Left renal cortex interstitium (tissue), 4 donors: ENCODE measurements around the gene ZNF480. TPM values are rescaled to one million over a fixed set of nuclear protein-coding genes. Genes with fewer than 3 reads are reported as not detected.
"Not testable (repeated sequence)": the region's sequence is repeated elsewhere in the genome, so short reads cannot be mapped to it uniquely, and the experiment has no call there.

Source experiments
- DNase-seq, 4 donors: peaks; one replicate each; pipeline ENCODE4 v3.0.0-alpha.2; 2013; ENCODE audit warnings: low read depth in 4 of 4, low spot score in 2 of 4, missing footprints in 1 of 4
- polyA plus RNA-seq, 4 donors: library from polyadenylated mRNA; unstranded; fragments of 120-200 nt; gene quantifications; one replicate each; pipeline ENCODE4 v1.2.1, GENCODE V29; 2013; ENCODE audit not compliant: insufficient read length in 4 of 4

ZNF480 gene
- polyA plus RNA-seq, 4 donors, result 14.1 to 19.0 (median 17.4) TPM

DNA sequence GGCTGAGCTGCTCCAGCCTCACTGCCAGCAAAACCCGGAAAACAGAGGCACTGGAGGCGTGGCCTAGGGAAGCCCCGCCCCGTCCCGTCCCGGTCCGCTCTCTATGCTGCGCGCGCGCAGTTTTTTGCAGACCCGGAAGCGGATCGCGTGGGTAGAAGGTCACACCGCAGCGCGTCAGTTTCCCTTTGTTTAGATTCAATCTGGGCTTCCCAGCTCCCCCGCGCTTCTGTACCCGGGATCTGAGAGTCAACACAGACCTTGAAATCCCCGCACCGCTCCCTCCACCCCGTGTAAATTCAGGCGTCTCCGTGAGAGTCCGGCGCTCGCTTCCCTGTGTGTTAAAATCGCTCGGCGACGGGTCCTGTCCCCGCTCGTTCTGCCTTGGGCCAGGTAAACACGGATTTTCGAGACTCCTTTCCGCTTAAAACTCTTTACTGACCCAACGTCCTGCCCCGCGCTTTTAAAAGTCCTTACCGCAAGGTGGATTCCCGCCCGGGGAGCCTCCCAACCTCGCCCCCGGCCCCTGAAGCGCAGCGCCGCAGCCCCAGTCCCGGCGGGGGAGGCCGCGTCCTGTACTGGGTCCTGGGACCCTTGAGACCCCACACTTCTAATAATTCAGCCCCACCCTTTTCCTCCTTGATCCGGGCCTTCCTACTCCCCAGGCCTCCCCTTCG lies 39.3 kb downstream of the ZNF480 start, which contains the start of gene ZNF610:
ZNF610 (plus strand) TSS at position 127 of the 674 bp plus-strand sequence. CDS start 12,930 bp downstream, outside the sequence.
- DNase-seq, result peak; percentile 74 to 83 (median 80)

DNA sequence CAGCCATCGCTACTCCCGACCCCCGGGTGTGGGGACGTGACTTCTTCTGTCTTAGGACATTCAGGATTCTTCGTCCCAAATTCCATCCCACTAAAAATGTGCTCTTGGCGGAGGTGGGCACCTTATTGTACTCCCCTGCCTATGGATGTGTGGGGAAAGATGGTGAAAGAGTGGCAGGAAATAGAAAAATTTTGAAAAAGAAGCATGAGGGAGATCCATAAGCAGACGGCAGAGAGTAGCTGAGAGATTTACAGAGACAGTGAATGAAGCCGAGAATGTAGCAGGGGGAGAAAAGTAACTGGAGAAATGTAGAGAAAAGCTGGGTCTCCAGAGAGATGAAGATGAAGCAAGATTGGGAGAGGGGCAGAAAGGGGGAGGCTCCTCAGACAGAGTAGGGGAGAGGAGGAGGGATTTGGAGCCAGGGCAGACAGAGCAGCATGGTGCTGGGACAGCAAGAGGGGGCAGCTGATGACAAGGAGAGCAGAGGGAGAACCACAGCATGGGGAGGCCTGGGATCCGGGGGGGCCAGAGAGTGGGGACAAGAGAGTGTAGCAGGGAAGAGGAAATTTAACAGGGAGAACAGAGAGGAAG lies 39.9 kb downstream of the ZNF480 start:
- peak in 3 of 4 donors; percentile 15 to 23 (median 15) for DNase-seq

DNA sequence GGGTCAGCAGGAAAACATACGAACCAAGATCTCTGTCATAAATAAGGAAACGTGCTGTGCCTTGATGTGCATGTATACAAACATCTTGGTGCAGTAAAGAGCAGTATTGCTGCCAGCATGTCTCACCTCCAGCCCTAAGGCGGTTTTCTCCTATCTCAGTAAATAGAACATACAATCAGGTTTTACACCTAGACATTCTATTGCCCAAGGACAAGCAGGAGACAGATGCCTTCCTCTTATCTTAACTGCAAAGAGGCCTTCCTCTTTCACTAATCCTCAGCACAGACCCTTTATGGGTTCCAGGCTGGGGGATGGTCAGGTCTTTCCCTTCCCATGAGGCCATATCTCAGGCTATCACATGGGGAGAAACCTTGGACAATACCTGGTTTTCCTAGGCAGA lies 42.1 kb downstream of the ZNF480 start:
- not testable (repeated sequence) for DNase-seq

DNA sequence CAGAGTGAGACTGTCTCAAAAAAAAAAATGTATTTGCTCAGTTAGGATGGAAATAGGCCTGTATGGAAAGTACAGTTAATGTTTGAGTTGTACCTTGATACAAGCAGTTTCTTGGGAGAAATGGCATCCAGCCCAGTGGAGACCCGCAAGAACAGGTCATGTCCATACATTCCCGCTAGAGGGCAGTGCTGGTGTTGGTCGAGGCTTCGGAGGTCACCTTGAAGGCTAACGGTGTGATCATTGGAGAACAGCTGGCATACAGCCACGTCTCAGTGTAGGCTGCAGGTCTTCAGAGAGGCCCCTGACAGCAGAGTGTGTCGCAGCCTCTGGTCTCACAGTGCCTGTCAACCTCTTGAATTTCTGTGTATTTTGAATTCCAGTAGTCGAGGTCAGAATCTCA lies 46.6 kb downstream of the ZNF480 start:
- peak in 3 of 4 donors; percentile 37 to 83 (median 64) for DNase-seq

GRCh38 chr19:52345162-52345561 lies 48.2 kb downstream of the ZNF480 start:
- DNase-seq, result no peak

DNA sequence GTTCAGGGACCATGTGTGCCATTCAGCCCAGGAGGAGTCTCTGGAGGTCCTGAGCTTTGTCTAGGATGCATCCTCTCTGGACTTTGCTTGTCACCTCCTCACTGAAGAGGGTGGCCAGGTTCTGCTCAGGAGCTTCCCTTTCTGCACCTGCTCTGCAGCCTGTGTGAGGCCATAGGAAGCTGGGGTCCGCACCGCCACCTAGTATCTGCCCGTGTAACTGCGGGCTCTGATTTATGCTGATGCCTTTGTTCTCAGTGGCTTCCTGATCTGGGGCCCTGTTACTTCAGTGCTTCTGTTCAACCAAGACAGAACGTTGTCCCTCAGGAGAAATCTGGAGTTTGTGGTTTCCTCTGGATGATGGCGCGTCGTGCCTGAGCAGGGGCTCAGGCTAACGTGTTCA lies 54.5 kb downstream of the ZNF480 start:
- no peak for DNase-seq

DNA sequence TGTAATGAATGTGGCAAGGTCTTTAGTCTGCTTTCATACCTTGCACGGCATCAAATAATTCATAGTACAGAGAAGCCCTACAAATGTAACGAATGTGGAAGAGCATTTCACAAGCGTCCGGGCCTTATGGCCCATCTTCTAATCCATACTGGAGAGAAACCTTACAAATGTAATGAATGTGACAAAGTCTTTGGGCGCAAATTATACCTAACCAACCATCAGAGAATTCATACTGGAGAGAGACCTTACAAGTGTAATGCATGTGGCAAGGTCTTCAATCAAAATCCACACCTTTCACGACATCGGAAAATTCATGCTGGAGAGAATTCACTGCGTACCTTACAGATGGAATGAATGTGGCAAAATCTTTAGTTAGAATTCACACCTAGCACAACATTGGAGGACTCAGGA lies 69.5 kb downstream of the ZNF480 start:
- DNase-seq, result no peak

DNA sequence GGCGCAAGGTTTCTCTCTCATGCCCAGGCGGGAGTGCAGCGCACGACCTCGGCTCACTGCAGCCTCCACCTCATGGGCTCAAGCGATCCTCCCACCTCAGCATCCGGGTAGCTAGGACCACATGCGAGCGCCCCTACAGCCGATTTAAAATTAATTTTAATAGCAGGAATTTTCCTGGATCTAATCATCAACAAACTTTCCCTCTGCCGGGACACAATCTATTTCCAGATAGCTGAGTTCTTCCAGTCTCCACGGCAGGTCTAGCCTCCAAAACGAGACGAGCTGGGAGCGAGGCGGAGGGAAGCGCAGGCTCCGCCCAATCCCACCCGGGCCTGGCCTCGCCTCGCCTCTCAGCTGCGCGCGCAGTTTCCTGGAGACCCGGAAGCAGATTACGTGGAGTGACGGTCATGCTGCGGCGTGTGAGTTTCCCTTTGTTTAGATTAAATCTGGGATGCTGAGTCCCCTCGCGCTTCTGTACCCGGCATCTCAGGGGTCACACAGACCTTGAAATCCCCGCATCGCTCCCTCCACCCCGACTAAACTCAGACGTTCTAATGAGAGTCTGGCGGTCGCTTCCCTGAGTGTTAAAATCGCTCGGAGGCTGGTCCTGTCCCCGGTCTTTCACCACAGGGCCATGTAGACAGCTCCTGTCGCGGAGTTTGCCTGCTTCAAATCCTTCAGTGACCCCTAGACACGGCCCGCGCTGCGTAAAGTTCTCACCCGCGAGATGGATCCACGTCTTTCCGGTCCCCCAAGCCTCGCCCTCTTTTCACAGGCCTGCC lies 72.8 kb downstream of the ZNF480 start, which contains the start of gene ZNF880:
ZNF880 (plus strand) TSS at position 365 of the 782 bp plus-strand sequence; CDS start at position 408, 43 bp downstream.
- peak; percentile 88 to 95 (median 90) for DNase-seq

DNA sequence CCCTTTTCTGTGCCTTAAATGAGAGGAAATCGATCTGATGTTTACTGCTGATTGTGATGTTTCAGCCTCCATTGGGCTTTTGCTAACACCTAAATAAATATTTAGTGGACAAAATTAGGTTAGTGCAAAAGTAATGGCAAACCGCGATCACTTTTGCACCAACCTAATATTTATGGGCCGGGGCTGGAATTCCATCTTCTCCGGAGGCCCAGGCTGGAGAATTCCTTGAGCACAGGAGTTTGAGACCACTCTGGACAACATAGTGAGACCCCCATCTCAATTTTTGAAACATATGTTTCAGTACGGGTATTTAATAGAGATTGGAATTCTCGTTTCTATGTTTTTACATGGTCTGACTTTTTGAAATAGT lies 73.4 kb downstream of the ZNF480 start:
- DNase-seq, result no peak

Other genes with a start within 250 kb of the ZNF480 start
- gene ZNF432, start 248.3 kb upstream of the ZNF480 start, polyA plus RNA-seq, result 10 to 100 TPM; 20.4 to 27.6 (median 24.0) TPM
- gene ZNF841, start 201.4 kb upstream of the ZNF480 start, polyA plus RNA-seq, result 10 to 100 TPM; 11.2 to 30.4 (median 18.3) TPM
- 10 to 100 TPM; 16.6 to 19.4 (median 18.7) TPM for gene ZNF616, start 157.2 kb upstream of the ZNF480 start, polyA plus RNA-seq
- gene ZNF836, start 125.5 kb upstream of the ZNF480 start, polyA plus RNA-seq, result 10 to 100 TPM; 13.2 to 23.9 (median 17.7) TPM
- gene PPP2R1A, start 107.1 kb upstream of the ZNF480 start, polyA plus RNA-seq, result 100 to 1,000 TPM; 408 to 548 (median 464) TPM
- 10 to 100 TPM; 15.2 to 21.6 (median 19.3) TPM for gene ZNF766, start 27.6 kb upstream of the ZNF480 start, polyA plus RNA-seq
- 10 to 100 TPM; 10.5 to 12.9 (median 11.8) TPM for gene ZNF610, start 39.1 kb downstream of the ZNF480 start, polyA plus RNA-seq
- gene ZNF880, start 72.8 kb downstream of the ZNF480 start, polyA plus RNA-seq, result 10 to 100 TPM; 19.1 to 28.4 (median 23.0) TPM
- 10 to 100 TPM; 22.9 to 64.5 (median 42.1) TPM for gene ZNF528, start 100.7 kb downstream of the ZNF480 start, polyA plus RNA-seq
- gene ZNF534, start 132.0 kb downstream of the ZNF480 start, polyA plus RNA-seq, result under 1 TPM; 0.34 to 0.57 (median 0.45) TPM
- gene ZNF578, start 156.4 kb downstream of the ZNF480 start, polyA plus RNA-seq, result 1 to 10 TPM; 5.1 to 8.6 (median 5.8) TPM
- gene ZNF808, start 230.5 kb downstream of the ZNF480 start, polyA plus RNA-seq, result 10 to 100 TPM in 2 of 4 donors, 1 to 10 TPM in 2; 6.9 to 19.4 (median 14.1) TPM